Activated T-cell treated with anti-CD3 and anti-CD28 coated beads, Interleukin-2, amount 50 U/mL, for 1 hour (primary cell): Measurements from ENCODE around the gene FOXRED2.
A peak's percentile ranks its signal among the peaks of the same experiment; 100 is the strongest.
"Not testable (repeated sequence)": the region's sequence is repeated elsewhere in the genome, so short reads cannot be mapped to it uniquely, and the experiment has no call there.

Experiments
- DNase-seq: peaks from one replicate; pipeline ENCODE4 v3.0.0-alpha.2; 2020

FOXRED2 gene

GRCh38 chr22:36467946-36468345 lies 38.9 kb downstream of the FOXRED2 start:
- DNase-seq = no peak

GRCh38 chr22:36467042-36467810 lies 39.6 kb downstream of the FOXRED2 start:
- no peak for DNase-seq

- no peak for DNase-seq
Measured at GRCh38 chr22:36466258-36466657, 40.6 kb downstream of the FOXRED2 start.

- DNase-seq = no peak
Measured at GRCh38 chr22:36465232-36466021, 41.4 kb downstream of the FOXRED2 start.

DNA sequence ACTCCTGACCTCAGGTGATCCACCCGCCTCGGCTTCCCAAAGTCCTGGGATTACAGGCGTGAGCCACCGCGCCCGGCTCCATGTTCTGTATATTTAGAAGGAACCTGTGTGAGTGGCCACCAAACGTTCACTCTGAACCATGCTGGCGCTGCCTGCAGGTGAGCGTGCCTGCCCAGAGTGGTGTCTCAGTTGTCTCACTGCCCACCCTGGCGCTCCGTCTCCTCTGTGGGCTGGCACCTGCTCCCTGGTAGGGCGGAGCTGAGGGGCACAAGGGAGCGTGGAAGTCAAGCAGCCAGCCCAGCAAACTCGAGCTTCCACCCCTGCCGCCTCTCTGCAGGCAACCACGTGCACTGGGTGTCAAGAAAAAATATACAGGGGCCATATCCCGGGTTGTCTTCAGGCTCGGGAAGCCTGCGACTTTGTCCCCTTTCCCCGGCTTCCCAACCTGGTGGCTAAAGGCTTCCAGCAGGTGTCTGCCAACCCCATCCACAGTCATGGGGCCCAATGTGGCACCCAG lies 42.1 kb downstream of the FOXRED2 start:
- no peak for DNase-seq

DNA sequence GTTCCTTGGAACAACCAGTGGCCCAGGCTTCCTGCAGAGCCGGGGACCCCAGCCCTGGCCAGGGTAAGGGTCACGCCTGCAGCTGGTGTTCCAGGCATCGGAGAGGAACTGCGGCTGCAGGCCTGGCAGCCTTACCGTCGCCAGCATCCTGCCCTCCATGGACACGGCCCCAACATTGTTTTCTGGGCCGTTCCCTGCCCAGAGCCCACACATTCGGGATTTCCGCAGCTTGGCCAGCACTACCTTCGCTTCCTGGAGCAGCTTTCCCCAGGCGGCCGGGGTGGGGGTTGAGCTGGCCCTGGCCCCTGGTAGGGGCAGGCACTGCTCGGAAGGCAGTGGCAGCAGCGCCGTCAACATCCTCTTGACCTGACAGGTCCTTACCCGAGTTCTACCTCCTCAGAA lies 43.1 kb downstream of the FOXRED2 start:
- DNase-seq = no peak

- DNase-seq = no peak
Measured at GRCh38 chr22:36461665-36462649, 44.9 kb downstream of the FOXRED2 start.

DNA sequence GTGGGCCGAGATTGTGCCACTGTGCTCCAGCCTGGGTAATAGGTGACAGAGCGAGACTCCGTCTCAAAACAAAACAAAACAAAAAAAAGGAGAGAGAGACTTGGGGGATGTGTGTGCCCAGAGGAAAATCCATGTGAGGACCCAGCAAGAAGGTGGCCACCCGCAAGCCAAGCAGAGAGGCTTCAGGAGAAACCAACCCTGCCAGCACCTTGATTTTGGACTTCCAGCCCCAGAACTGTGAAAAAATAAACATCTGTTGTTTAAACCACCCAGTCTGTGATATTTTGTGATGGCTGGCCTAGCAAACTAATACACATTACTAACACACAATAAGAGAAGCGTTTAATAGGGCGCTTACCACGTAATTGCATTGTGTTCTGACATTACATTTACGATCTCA lies 46.6 kb downstream of the FOXRED2 start:
- no peak for DNase-seq

- DNase-seq = no peak
Measured at GRCh38 chr22:36457688-36458450, 49.0 kb downstream of the FOXRED2 start.

- no peak for DNase-seq
Measured at GRCh38 chr22:36456464-36456845, 50.4 kb downstream of the FOXRED2 start.

DNA sequence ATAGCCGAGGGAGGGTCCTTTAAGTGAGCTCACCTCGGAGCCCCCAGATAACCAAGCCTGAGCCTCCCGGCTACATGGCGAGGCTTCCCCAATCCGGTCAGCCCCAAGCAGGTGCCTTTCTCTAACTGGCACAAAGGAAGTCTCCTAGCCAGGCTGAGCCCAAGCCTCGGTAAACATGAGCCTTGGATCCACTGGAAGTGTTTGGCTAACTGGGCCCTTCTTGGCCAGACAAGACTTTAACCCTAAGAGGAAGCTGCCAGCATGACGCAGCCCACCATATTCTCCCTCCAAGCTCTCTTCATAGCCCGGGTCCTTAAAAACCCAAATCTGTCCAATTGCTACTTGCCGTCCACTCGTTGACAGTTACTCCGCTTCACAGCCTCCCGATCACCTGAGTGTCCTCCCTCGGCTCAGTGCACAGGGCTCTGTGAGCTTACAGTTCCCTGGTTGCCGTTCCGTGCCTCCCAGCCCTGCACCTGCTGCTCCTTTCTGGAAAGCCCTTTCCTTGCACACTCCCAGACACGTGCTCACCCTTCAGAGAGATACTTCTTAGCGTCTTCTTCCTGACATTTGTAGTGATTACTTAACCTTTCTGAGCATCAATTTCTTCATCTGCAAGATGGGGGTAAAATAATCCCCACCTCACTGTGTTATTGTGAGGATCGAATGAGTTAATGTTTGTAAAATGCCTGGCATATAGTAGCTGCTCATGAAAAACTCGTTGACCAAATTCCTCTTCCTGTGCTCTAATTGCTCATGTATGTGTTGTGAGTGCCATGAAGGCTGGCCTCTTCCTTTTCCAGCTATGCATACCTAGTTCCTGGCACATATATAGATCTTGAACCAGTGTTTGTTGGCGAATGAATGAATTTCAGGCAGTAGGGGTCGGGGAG lies 51.0 kb downstream of the FOXRED2 start:
- no peak for DNase-seq

GRCh38 chr22:36454916-36455570 lies 51.8 kb downstream of the FOXRED2 start:
- DNase-seq = peak; percentile 97

- peak; percentile 44 for DNase-seq
Measured at GRCh38 chr22:36453855-36454378, 52.9 kb downstream of the FOXRED2 start.

DNA sequence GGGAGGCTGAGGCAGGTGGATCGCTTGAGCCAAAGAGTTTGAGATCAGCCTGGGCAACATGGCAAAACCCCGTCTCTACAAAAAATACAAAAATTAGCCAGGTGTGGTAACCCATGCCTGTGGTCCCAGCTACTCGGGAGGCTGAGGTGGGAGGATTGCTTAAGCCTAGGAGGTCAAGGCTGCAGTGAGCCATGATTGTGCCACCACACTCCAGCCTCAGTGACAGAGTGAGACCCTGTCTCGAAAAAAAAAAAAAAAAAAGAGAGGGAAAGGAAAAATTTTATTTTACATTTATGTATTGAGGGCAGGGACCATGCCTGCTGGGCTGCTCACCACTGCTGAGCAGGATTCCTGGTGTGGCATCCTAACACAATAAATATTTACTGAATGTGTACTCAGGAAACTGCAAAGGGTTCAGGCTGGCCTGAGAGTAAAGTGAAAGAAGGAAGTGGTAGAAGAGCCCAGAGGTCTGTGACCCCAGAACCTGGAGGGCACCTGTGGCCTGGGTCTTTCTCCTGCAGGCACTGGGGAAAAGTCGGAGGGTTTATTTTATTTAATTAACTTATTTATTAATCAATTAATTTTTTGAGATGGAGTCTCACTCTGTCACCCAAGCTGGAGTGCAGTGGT lies 53.7 kb downstream of the FOXRED2 start:
- DNase-seq = not testable (repeated sequence)

- DNase-seq = no peak
Measured at GRCh38 chr22:36452250-36452977, 54.4 kb downstream of the FOXRED2 start.

DNA sequence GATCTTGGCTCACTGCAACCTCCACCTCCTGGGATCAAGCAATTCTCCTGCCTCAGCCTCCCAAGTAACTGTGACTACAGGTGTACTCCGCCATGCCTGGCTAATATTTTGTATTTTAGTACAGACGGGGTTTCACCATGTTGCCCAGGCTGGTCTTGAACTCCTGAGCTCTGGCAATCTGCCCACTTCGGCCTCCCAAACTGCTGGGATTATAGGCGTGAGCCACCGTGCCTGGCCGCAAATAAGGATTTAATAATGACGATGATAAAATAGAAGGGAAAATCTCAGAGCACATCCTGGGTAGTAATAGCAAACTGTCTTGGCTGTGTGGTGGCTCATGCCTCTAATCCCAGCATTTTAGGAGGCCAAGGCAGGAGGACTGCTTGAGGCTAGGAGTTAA lies 55.9 kb downstream of the FOXRED2 start:
- not testable (repeated sequence) for DNase-seq

- no peak for DNase-seq
Measured at GRCh38 chr22:36449596-36450175, 57.2 kb downstream of the FOXRED2 start.

DNA sequence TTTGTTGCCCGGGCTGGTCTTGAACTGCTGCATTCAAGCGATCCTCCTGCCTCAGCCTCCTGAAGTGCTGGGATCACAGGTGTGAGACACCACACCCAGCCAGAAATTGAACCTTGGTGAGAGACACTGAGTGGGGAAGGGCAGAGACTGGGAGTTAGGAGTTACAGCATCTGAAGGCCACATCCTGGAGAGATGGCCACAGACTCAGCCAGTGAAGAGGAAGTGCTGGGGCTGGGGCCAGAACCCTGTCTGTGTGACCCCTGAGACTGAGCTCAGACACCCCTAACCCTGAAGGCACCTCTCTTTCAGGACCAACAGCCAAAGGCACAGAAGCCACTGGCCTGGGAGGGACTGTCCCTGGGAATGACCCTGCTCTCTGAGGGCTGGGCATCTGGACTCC lies 59.2 kb downstream of the FOXRED2 start:
- DNase-seq = no peak
